Activated CD4-positive, alpha-beta T cell treated with anti-CD3 and anti-CD28 coated beads for 4 hours (primary cell): ENCODE results near the gene SEC61A2.
A peak's percentile ranks its signal among the peaks of the same experiment; 100 is the strongest.

Source experiments
- DNase-seq, 2 donors: peaks; one replicate each; pipeline ENCODE4 v3.0.0-alpha.2; 2020

The SEC61A2 gene

GRCh38 chr10:12200850-12201249 is 71.4 kb downstream of the SEC61A2 start:
- DNase-seq: no peak

- no peak for DNase-seq
Measured at GRCh38 chr10:12201543-12201942, 72.1 kb downstream of the SEC61A2 start.

- no peak for DNase-seq
Measured at GRCh38 chr10:12202226-12202625, 72.7 kb downstream of the SEC61A2 start.

GRCh38 chr10:12205082-12205481 is 75.6 kb downstream of the SEC61A2 start:
- DNase-seq: no peak

- no peak for DNase-seq
Measured at GRCh38 chr10:12207114-12207513, 77.6 kb downstream of the SEC61A2 start.

GRCh38 chr10:12208460-12208859 is 79.0 kb downstream of the SEC61A2 start:
- no peak for DNase-seq

- no peak for DNase-seq
Measured at GRCh38 chr10:12212454-12212853, 83.0 kb downstream of the SEC61A2 start.

GRCh38 chr10:12213621-12214020 is 84.1 kb downstream of the SEC61A2 start:
- no peak for DNase-seq

GRCh38 chr10:12214093-12214492 is 84.6 kb downstream of the SEC61A2 start:
- DNase-seq: no peak

GRCh38 chr10:12214763-12215218 is 85.3 kb downstream of the SEC61A2 start:
- peak; percentile 47 to 57 for DNase-seq
